ENCODE measurements around the gene EGFL8.

Gene EGFL8

DNA sequence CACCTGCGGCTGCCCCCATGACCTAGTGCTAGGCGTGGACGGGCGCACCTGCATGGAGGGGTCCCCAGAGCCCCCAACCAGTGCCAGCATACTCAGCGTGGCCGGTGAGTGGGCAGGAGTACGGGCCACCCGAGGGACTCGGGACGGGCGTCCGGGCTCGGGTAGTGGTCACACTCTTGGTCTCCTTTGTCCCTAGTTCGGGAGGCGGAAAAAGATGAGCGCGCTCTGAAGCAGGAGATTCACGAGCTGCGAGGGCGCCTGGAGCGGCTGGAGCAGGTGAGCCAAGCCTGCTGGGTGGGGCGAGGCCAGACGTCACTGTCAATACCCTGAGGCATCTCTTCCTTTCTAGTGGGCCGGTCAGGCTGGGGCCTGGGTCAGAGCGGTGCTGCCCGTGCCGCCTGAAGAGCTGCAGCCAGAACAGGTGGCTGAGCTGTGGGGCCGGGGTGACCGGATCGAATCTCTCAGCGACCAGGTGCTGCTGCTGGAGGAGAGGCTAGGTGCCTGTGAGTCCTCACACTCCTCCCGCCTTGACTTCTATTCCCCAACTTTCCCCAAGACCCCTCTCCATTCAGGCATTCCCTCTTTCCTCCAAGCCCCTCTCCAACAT is 2.9 kb downstream of the EGFL8 start:
- no peak for DNase-seq (ENCODE audit: extremely low read depth, low read depth)
- TF ChIP-seq, protein P1, sequence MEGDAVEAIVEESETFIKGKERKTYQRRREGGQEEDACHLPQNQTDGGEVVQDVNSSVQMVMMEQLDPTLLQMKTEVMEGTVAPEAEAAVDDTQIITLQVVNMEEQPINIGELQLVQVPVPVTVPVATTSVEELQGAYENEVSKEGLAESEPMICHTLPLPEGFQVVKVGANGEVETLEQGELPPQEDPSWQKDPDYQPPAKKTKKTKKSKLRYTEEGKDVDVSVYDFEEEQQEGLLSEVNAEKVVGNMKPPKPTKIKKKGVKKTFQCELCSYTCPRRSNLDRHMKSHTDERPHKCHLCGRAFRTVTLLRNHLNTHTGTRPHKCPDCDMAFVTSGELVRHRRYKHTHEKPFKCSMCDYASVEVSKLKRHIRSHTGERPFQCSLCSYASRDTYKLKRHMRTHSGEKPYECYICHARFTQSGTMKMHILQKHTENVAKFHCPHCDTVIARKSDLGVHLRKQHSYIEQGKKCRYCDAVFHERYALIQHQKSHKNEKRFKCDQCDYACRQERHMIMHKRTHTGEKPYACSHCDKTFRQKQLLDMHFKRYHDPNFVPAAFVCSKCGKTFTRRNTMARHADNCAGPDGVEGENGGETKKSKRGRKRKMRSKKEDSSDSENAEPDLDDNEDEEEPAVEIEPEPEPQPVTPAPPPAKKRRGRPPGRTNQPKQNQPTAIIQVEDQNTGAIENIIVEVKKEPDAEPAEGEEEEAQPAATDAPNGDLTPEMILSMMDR (IDR thresholded peaks at IDR 0.05; ENCODE audit: low read depth, low read length, missing control alignments) = no peak
- no peak overlapping the region for H3K4me3 ChIP-seq (replicated peaks; ENCODE audit: low read depth, low read length)

DNA sequence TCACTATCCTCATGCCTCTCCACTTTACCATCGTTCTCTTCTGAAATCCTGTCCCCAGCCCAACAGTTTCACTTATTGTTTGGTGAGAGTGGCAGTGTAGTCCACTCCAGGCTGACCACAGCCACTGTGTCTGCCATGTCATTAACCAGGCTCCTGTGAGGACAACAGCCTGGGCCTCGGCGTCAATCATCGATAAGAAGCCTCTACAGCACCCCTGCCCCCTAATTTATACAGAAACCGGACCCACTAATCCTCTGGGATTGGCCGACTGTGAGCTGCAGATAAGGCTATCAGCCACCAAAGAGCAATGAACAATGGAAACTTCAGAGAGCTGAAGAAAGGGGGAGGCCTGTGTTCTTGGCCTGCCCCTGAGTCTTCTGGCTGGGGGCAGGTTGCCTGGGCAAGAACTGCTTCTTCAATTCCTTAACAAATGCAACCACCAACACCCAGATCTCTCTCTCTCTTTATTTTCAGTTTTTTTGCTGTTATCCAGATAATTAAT is 3.4 kb downstream of the EGFL8 start:
- no peak for DNase-seq (ENCODE audit: extremely low read depth, low read depth)
- TF ChIP-seq, protein P1 (IDR thresholded peaks at IDR 0.05; ENCODE audit: low read depth, low read length, missing control alignments) = no peak
- H3K4me3 ChIP-seq (replicated peaks; ENCODE audit: low read depth, low read length) = no peak overlapping the region

DNA sequence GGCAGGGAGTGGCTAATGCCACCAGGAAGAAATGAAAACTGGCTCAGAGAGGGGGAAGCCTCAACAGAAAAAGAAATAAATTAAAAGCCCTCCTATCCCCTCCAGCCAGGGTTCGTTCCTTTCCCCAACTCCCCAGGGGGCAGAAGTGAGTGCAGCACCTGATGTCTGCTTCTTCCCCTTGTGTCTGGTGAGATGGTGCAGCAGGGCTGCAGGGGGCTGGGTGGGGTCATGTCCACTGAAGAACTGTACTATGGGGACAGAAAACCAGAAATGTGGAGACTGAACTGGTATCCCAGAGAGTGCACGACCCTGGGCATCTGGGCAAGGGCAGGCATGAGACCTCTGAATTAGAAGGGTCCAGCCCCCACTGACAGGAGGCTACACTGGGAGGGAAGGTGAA is 4.0 kb downstream of the EGFL8 start:
- no peak overlapping the region for H3K4me3 ChIP-seq (replicated peaks; ENCODE audit: low read depth, low read length)
- TF ChIP-seq, protein P1 (IDR thresholded peaks at IDR 0.05; ENCODE audit: low read depth, low read length, missing control alignments) = no peak
- no peak for DNase-seq (ENCODE audit: extremely low read depth, low read depth)

DNA sequence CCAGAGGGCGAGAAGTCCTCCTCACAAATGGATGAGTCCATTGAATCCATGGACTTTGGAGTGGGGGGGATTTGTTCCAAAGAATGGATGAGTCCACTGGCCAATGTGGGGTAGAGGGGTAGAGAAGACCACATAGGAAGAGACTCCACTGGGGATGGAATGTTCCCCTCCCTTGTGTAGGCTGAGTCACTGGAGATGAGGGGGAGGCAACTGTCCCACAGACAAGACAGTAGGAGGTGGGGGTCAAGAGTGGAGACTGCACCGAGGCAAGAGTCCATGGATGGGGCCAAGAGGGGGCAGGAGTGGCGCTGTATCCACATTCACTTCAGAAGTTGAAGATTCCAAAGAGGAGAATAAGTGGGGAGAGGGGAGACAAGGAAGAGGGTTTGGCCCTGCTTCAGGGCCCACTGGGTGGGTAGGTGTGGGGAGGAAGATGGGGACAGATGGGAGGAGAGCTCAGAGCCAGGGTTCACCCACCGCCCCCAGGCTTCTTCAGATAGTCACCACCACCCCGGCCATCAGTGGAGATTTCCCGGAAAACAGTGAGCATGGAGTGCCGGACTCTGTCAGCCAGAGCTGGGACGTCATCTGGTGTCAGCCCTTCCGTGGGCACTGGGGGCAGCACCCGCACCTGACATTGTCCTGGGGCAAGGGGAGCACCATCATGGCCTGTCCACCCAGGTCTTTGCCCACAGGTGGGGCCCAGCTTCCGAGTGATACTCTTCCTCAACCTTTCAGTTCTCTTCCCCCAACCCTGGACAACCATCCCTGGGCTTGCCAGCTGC is 4.6 kb downstream of the EGFL8 start:
- no peak overlapping the region for H3K4me3 ChIP-seq (replicated peaks; ENCODE audit: low read depth, low read length)
- DNase-seq (ENCODE audit: extremely low read depth, low read depth) = no peak
- TF ChIP-seq, protein P1 (IDR thresholded peaks at IDR 0.05; ENCODE audit: low read depth, low read length, missing control alignments) = no peak

DNA sequence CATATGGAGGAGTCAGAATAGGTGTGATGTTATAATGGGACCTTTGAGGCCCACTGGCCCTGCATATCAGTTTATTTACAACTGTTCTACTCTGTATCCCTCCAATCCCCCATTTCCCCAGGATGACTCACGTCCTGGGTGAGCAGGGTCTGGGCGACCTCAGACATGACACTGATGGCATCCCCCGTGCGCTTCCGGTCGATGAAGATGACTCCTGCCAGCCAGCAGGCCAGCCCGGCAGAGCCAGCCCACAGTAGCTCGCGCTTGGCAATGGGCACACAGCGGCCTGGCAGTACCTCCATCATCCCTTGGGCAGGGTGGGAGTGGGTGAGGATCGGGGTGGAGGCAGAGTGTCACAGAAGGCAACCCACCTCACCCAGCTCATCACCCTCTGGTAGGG is 5.9 kb downstream of the EGFL8 start:
- TF ChIP-seq, protein P1 (IDR thresholded peaks at IDR 0.05; ENCODE audit: low read depth, low read length, missing control alignments) = no peak
- no peak for DNase-seq (ENCODE audit: extremely low read depth, low read depth)
- no peak overlapping the region for H3K4me3 ChIP-seq (replicated peaks; ENCODE audit: low read depth, low read length)

DNA sequence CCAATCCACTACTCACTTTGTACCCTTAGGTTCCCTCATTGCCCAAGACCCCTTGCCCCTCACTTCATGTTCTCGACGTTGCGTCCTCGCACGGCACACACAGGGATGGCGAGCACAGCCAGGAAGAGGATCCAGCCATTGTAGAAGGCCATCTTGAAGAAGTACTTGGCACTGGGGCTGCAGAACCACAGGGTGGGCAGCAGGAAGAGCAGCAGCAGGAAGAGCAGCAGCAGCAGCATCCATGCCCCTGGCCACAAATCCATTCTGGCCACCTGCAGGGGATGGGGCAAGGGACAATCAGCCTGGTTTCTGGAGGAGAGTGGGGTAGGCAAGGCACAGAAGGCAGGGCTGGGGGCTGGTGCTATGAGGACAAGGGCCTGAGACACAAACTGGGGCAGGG is 6.8 kb downstream of the EGFL8 start:
- TF ChIP-seq, protein P1 (IDR thresholded peaks at IDR 0.05; ENCODE audit: low read depth, low read length, missing control alignments) = no peak
- DNase-seq (ENCODE audit: extremely low read depth, low read depth) = no peak
- no peak overlapping the region for H3K4me3 ChIP-seq (replicated peaks; ENCODE audit: low read depth, low read length)
